GM12878 (cell line): ENCODE results near the gene C10orf71. TPM values are rescaled to one million over a fixed set of nuclear protein-coding genes. Genes with fewer than 3 reads are reported as not detected.

Experiments used
- ATAC-seq: fragments of 200-7000 bp; cut with Tn5 transposase; 3 replicates; pipeline ENCODE4 v1.9.1; 2020; ENCODE audit warnings: mild to moderate bottlenecking, moderate library complexity
- BruUV-seq: library from RNA; stranded (reverse); fragments of 400-500 nt; replicated peaks from 2 replicates; lab custom pipeline; 2021; lab: Mats Ljungman, UMichigan
- CTCF ChIA-PET: fragments of 300-600 bp; sonication (Branson Sonifier 250); formaldehyde crosslinking; extraction: SDS; loops from one replicate; lab custom pipeline; 2021; ENCODE audit warnings: inconsistent platforms; lab: Yijun Ruan, JAX
- POLR2A ChIA-PET: fragments of 350-600 bp; formaldehyde crosslinking; extraction: SDS; loops from one replicate; lab custom pipeline; 2021; ENCODE audit warnings: inconsistent platforms; lab: Charles Lee
- RAD21 ChIA-PET: fragments of 300-600 bp; sonication (Branson Sonifier 250); formaldehyde crosslinking; loops from one replicate; lab custom pipeline; 2023; ENCODE audit warnings: antibody characterized with exemption; ENCODE audit not compliant: unreplicated experiment; lab: Charles Lee
- SMC1A ChIA-PET: fragments of 300-600 bp; sonication (Branson Sonifier 250); formaldehyde crosslinking; loops from one replicate; lab custom pipeline; 2023; ENCODE audit not compliant: unreplicated experiment, uncharacterized antibody; lab: Charles Lee
- DNase-seq: peaks from one replicate; pipeline ENCODE4 v3.0.0-alpha.2; 2011; ENCODE audit warnings: low read depth, low spot score
- FAIRE-seq: peaks from 3 replicates; lab custom pipeline; 2011; peaks lifted over from hg19 to GRCh38; lab: Jason Lieb, UNC
- H2AFZ ChIP-seq: 2 replicates; pipeline ENCODE4 v1.6.0; 2011; ENCODE audit warnings: low read depth, low read length, control low read depth; ENCODE audit not compliant: control insufficient read depth
- H3K27ac ChIP-seq: 2 replicates; pipeline ENCODE4 v1.5.1; 2011; ENCODE audit warnings: control low read depth; ENCODE audit not compliant: control insufficient read depth, insufficient read depth
- H3K27me3 ChIP-seq, 2 experiments: replicated peaks in 1 of 2; 2 replicates each; pipeline versions ENCODE4 v1.6.0 to v1.6.1; 2011; ENCODE audit warnings: low read length in 1 of 2; ENCODE audit not compliant: control insufficient read depth in 2 of 2, insufficient read depth in 2 of 2
- H3K36me3 ChIP-seq, 2 experiments: 2 replicates each; pipeline ENCODE4 v1.5.1; 2011; ENCODE audit warnings: low read length in 1 of 2; ENCODE audit not compliant: control insufficient read depth in 2 of 2, insufficient read depth in 2 of 2
- H3K4me1 ChIP-seq: 2 replicates; pipeline ENCODE4 v1.6.1; 2011; ENCODE audit warnings: mild to moderate bottlenecking, low read length, moderate library complexity, mixed read lengths; ENCODE audit not compliant: control insufficient read depth, insufficient read depth
- H3K4me2 ChIP-seq: 2 replicates; pipeline ENCODE4 v1.6.0; 2011; ENCODE audit warnings: control low read depth; ENCODE audit not compliant: control insufficient read depth, insufficient read depth
- H3K4me3 ChIP-seq: fragments of 200-600 bp; sonication (generic); 2 replicates; pipeline ENCODE4 v1.5.1; 2016
- H3K79me2 ChIP-seq: 2 replicates; pipeline ENCODE4 v1.6.0; 2011; ENCODE audit warnings: low read length; ENCODE audit not compliant: control insufficient read depth, insufficient read depth
- H3K9ac ChIP-seq: 2 replicates; pipeline ENCODE4 v1.8.0; 2011; ENCODE audit warnings: low read length, control low read depth, mixed read lengths; ENCODE audit not compliant: control insufficient read depth, insufficient read depth
- H3K9me3 ChIP-seq: replicated peaks from 3 replicates; pipeline ENCODE4 v1.5.1; 2011; ENCODE audit warnings: mild to moderate bottlenecking, low read length; ENCODE audit not compliant: control insufficient read depth, insufficient read depth
- H4K20me1 ChIP-seq: 2 replicates; pipeline ENCODE4 v1.6.0; 2011; ENCODE audit not compliant: control insufficient read depth, insufficient read depth
- GATAD2B ChIP-seq: fragments of 450-650 bp; conservative IDR thresholded peaks from 2 replicates; pipeline ENCODE4 v1.6.1; 2017; ENCODE audit warnings: low read depth, mild to moderate bottlenecking, moderate library complexity
- JUND ChIP-seq: IDR thresholded peaks from 2 replicates; pipeline ENCODE4 v1.6.1; 2012; ENCODE audit warnings: low read depth, mild to moderate bottlenecking, low read length, improper control_type of control experiment, moderate library complexity
- MLLT1 ChIP-seq: fragments of 450-650 bp; IDR thresholded peaks from 2 replicates; pipeline ENCODE4 v1.6.1; 2016; ENCODE audit warnings: mild to moderate bottlenecking
- NBN ChIP-seq: fragments of 450-650 bp; IDR thresholded peaks from 2 replicates; pipeline ENCODE4 v1.6.1; 2016
- NFIC ChIP-seq: IDR thresholded peaks from 2 replicates; pipeline ENCODE4 v1.6.1; 2012; ENCODE audit warnings: low read depth, mild to moderate bottlenecking, inconsistent platforms, low read length, moderate library complexity
- POLR2A ChIP-seq: IDR thresholded peaks from 2 replicates; pipeline ENCODE4 v1.6.1; 2011; ENCODE audit warnings: low read depth, mild to moderate bottlenecking, low read length
- RFX5 ChIP-seq: IDR thresholded peaks from 2 replicates; pipeline ENCODE4 v1.6.1; 2011; ENCODE audit warnings: low read depth, low read length, improper control_type of control experiment
- SMARCA5 ChIP-seq: fragments of 450-650 bp; IDR thresholded peaks from 2 replicates; pipeline ENCODE4 v1.6.1; 2017; ENCODE audit warnings: mild to moderate bottlenecking
- SREBF2 ChIP-seq: IDR thresholded peaks from 2 replicates; pipeline ENCODE4 v1.6.1; 2012; ENCODE audit warnings: mild to moderate bottlenecking, low read length
- SUPT20H ChIP-seq: IDR thresholded peaks from 2 replicates; pipeline ENCODE4 v1.6.1; 2011; ENCODE audit warnings: low read depth, mild to moderate bottlenecking, low read length, moderate library complexity, borderline replicate concordance; ENCODE audit not compliant: control insufficient read depth
- TBL1XR1 ChIP-seq: IDR thresholded peaks from 2 replicates; pipeline ENCODE4 v1.6.1; 2012; ENCODE audit warnings: low read depth, low read length, improper control_type of control experiment
- ZBTB40 ChIP-seq: fragments of 450-650 bp; IDR thresholded peaks from 2 replicates; pipeline ENCODE4 v1.6.1; 2016; ENCODE audit warnings: mild to moderate bottlenecking, moderate library complexity, borderline replicate concordance
- WGBS: methylation state at CpG from one replicate; pipeline ENCODE4 v1.1.6; 2016; ENCODE audit warnings: low lambda C conversion rate; ENCODE audit not compliant: insufficient replicate concordance, insufficient coverage; ENCODE audit errors: missing lambda C conversion rate; 5-methylcytosine and 5-hydroxymethylcytosine counted together
- in situ Hi-C: fragments of 300-500 bp; cut with MboI; formaldehyde crosslinking; loops from 9 replicates; pipeline ENCODE4 v1.14.3; 2018; ENCODE audit warnings: mixed read lengths
- intact Hi-C: fragments of 100-400 bp; cut with micrococcal nuclease; formaldehyde crosslinking; loops from one replicate; pipeline ENCODE4 v1.14.2; 2022; ENCODE audit not compliant: unreplicated experiment
- polyA plus RNA-seq, 11 experiments: library from polyadenylated mRNA; depleted of rRNA in 4 of 11; unstranded in 6 of 11; stranded (reverse) in 5 of 11; fragments of >200 nt; fragmentation: Nextera tagmentation in 4 of 11; fragmentation: Illumina TruSeq in 1 of 11; extraction: Ambion mirVana in 4 of 11; extraction: Trizol in 1 of 11; gene quantifications; 1 replicate in 1 of 11; 2 replicates in 10 of 11; pipeline versions ENCODE4 v1.2.1 to v1.2.3, GENCODE V29; 2011 to 2016; ENCODE audit warnings: inconsistent platforms in 2 of 11, missing spikeins in 2 of 11, low read depth in 1 of 11
- total RNA-seq, 4 experiments: library from RNA; depleted of rRNA in 3 of 4; stranded (reverse); fragments of >200 nt in 3 of 4; fragmentation: Illumina TruSeq in 1 of 4; extraction: Trizol in 1 of 4; gene quantifications; 2 replicates each; pipeline versions ENCODE4 v1.2.1 to v1.2.3, GENCODE V29; 2013 to 2021

C10orf71 gene
- total and polyA plus RNA-seq, 10 of the 15 experiments (the other 5 are each of a cell fraction or from before 2014, with no cell fraction given) = not detected

- no peak for TF ChIP-seq SUPT20H
- no peak for TF ChIP-seq TBL1XR1
- TF ChIP-seq NBN = no peak
- TF ChIP-seq RFX5 = no peak
- no peak for TF ChIP-seq SMARCA5
- no peak for TF ChIP-seq JUND
- no peak for TF ChIP-seq MLLT1
- intact Hi-C loops (no loop called here), in situ Hi-C loops (no loop called here)
- ChIA-PET SMC1A (no interaction called here), RAD21 (no interaction called here), CTCF (no interaction called here), POLR2A (no interaction called here)
- Histone ChIP-seq H3K9ac (no peak overlapping the region), H3K4me1 (no peaks in the 10 kb centered on the region), H2AFZ (no peak overlapping the region), H3K36me3 (no peaks in the 10 kb centered on the region), H3K4me3 (no peak overlapping the region), H3K9me3 (no peaks in the 10 kb centered on the region; the same call in 1 of the 3 replicates), H4K20me1 (no peaks in the 10 kb centered on the region), H3K4me2 (no peak overlapping the region), H3K79me2 (no peaks in the 10 kb centered on the region), H3K27ac (no peak overlapping the region), H3K27me3 (no peaks in the 10 kb centered on the region)
- no peak for ATAC-seq
- no peak for FAIRE-seq
- DNase-seq = no peak
- 40% methylated on average over 1 of the region's 1 CpG for WGBS
- BruUV-seq = no TSS peak
Observed at GRCh38 chr10:49269523-49269922, 29.4 kb upstream of the C10orf71 start.

- Histone ChIP-seq H4K20me1 (no peaks in the 10 kb centered on the region), H3K79me2 (no peaks in the 10 kb centered on the region), H3K9me3 (no peaks in the 10 kb centered on the region; the same call in 2 of the 3 replicates), H3K9ac (no peak overlapping the region), H3K4me1 (no peaks in the 10 kb centered on the region), H3K36me3 (no peaks in the 10 kb centered on the region), H3K27ac (no peak overlapping the region), H3K4me2 (no peak overlapping the region), H3K27me3 (no peaks in the 10 kb centered on the region), H3K4me3 (no peak overlapping the region), H2AFZ (no peak overlapping the region)
- ChIA-PET CTCF (no interaction called here), POLR2A (no interaction called here), SMC1A (no interaction called here), RAD21 (no interaction called here)
- ATAC-seq (no peak), DNase-seq (no peak), FAIRE-seq (no peak)
- in situ Hi-C loops = no loop called here
- WGBS = 10% methylated on average over 2 of the region's 2 CpGs
- intact Hi-C loops = no loop called here
- no TSS peak for BruUV-seq
- TF ChIP-seq NFIC = no peak
- no peak for TF ChIP-seq GATAD2B
- TF ChIP-seq POLR2A = no peak
- TF ChIP-seq SREBF2 = no peak
- TF ChIP-seq MLLT1 = no peak
- TF ChIP-seq ZBTB40 = no peak
Observed at GRCh38 chr10:49270565-49270964, 28.4 kb upstream of the C10orf71 start.
